Ovary (tissue), 3 donors: ENCODE measurements around the gene CACNA1C.

Experiments used
- POLR2A ChIP-seq: fragments of 450-650 bp; IDR thresholded peaks from one replicate; pipeline ENCODE4 v1.6.1; 2017; ENCODE audit warnings: antibody characterized with exemption, mild to moderate bottlenecking, moderate library complexity
- TF ChIP-seq, protein P1 (sequence below), 3 donors: fragments of 450-650 bp in 2 of 3; fragments of 200-600 bp in 1 of 3; IDR thresholded peaks; one replicate each; pipeline versions ENCODE4 v1.5.1 to v1.8.0; 2016 to 2022; ENCODE audit warnings: antibody characterized with exemption in 3 of 3, mild to moderate bottlenecking in 1 of 3
- donor health status: DM: no; HTN: no; CAD: no.

DNA sequence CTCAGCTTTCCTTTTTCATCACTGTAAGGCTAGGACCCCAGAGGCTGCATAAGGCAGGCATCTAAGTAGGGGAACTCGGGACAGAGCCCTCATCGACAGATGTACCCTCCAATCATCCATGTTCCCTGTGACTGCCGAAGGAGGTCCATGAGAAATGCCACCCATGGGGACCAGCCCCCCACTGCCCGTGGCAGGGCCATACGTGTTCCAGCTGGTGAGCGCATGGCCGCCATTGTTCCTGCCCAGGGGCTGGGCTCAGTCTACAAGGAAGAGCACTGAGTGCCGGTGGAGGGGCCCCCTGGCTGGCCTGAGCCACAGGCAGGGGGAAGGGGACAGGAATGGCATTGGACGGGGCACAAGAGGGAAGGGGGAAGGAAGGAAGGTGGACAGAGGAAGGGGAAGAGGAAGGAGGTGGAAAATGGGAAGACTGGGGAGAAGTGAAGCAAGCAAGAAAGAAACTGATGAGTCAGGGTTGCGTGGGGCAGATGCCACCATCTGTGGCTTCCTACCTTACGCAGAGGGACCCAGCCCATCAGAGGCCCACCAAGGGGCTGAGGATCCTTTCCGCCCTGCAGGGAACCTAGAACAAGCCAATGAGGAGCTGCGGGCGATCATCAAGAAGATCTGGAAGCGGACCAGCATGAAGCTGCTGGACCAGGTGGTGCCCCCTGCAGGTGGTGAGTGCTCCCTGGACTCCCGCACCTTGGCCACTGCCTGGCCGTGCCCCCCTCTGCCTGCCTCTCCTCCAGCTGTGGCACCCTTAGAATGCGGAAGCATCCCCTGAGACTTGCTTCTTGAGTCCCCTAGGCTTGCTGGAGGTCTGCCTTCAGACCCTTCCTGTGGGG lies 621.4 kb downstream of the CACNA1C start:
- no peak for TF ChIP-seq POLR2A
- TF ChIP-seq, protein P1, sequence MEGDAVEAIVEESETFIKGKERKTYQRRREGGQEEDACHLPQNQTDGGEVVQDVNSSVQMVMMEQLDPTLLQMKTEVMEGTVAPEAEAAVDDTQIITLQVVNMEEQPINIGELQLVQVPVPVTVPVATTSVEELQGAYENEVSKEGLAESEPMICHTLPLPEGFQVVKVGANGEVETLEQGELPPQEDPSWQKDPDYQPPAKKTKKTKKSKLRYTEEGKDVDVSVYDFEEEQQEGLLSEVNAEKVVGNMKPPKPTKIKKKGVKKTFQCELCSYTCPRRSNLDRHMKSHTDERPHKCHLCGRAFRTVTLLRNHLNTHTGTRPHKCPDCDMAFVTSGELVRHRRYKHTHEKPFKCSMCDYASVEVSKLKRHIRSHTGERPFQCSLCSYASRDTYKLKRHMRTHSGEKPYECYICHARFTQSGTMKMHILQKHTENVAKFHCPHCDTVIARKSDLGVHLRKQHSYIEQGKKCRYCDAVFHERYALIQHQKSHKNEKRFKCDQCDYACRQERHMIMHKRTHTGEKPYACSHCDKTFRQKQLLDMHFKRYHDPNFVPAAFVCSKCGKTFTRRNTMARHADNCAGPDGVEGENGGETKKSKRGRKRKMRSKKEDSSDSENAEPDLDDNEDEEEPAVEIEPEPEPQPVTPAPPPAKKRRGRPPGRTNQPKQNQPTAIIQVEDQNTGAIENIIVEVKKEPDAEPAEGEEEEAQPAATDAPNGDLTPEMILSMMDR (IDR thresholded peaks at IDR 0.05) = no peak
